GM23338 (cell line): ENCODE measurements around the gene FOXO3. TPM values are rescaled to one million over a fixed set of nuclear protein-coding genes. Genes with fewer than 3 reads are reported as not detected.

Experiments used
- ATAC-seq: fragments of 200-7000 bp; cut with Tn5 transposase; 3 replicates; pipeline ENCODE4 v1.9.1; 2020
- DNase-seq: peaks from one replicate; pipeline ENCODE4 v3.0.0-alpha.2; 2015; ENCODE audit warnings: low spot score
- H2AFZ ChIP-seq: fragments of 200-600 bp; sonication (generic); 2 replicates; pipeline ENCODE4 v1.8.0; 2016; ENCODE audit warnings: antibody characterized with exemption, mild to moderate bottlenecking, moderate library complexity
- H3F3A ChIP-seq: fragments of 200-600 bp; sonication (generic); replicated peaks from 2 replicates; pipeline ENCODE4 v1.8.0; 2017; ENCODE audit warnings: antibody characterized with exemption, mixed run types, low read depth
- H3K27ac ChIP-seq: fragments of 200-600 bp; sonication (generic); 2 replicates; pipeline ENCODE4 v1.6.1; 2016; ENCODE audit warnings: low read depth
- H3K27me3 ChIP-seq: fragments of 200-600 bp; sonication (generic); 2 replicates; pipeline ENCODE4 v1.8.0; 2016; ENCODE audit warnings: mild to moderate bottlenecking, mixed run types, moderate library complexity; ENCODE audit not compliant: insufficient read depth
- H3K36me3 ChIP-seq: fragments of 200-600 bp; sonication (generic); 2 replicates; pipeline ENCODE4 v1.8.0; 2016; ENCODE audit warnings: mild to moderate bottlenecking; ENCODE audit not compliant: insufficient read depth
- H3K4me1 ChIP-seq: fragments of 200-600 bp; sonication (generic); 2 replicates; pipeline ENCODE4 v1.8.0; 2016; ENCODE audit warnings: mild to moderate bottlenecking, moderate library complexity; ENCODE audit not compliant: insufficient read depth
- H3K4me2 ChIP-seq: fragments of 200-600 bp; sonication (generic); 2 replicates; pipeline ENCODE4 v1.7.1; 2017; ENCODE audit warnings: mixed run types
- H3K4me3 ChIP-seq: fragments of 200-600 bp; sonication (generic); 2 replicates; pipeline ENCODE4 v1.6.1; 2016; ENCODE audit warnings: mixed run types
- H3K79me2 ChIP-seq: fragments of 200-600 bp; sonication (generic); replicated peaks from 2 replicates; pipeline ENCODE4 v1.8.0; 2017; ENCODE audit warnings: mild to moderate bottlenecking; ENCODE audit not compliant: insufficient read depth
- H3K9me2 ChIP-seq: fragments of 200-600 bp; sonication (generic); 2 replicates; pipeline ENCODE4 v1.8.0; 2017; ENCODE audit not compliant: insufficient read depth
- H4K20me1 ChIP-seq: fragments of 200-600 bp; sonication (generic); replicated peaks from 2 replicates; pipeline ENCODE4 v1.8.0; 2017; ENCODE audit warnings: mild to moderate bottlenecking; ENCODE audit not compliant: insufficient read depth
- H3K27ac Mint-ChIP-seq: 2 replicates; pipeline ENCODE4 v1.8.0; 2020; ENCODE audit warnings: inconsistent platforms, mild to moderate bottlenecking, moderate library complexity, mixed read lengths
- H3K27me3 Mint-ChIP-seq: 3 replicates; pipeline ENCODE4 v1.8.0; 2022; ENCODE audit warnings: low read depth, mild to moderate bottlenecking, moderate library complexity, mixed read lengths, inconsistent platforms; ENCODE audit not compliant: insufficient read depth, poor library complexity
- H3K36me3 Mint-ChIP-seq: 3 replicates; pipeline ENCODE4 v1.8.0; 2021; ENCODE audit warnings: low read depth, mild to moderate bottlenecking, inconsistent platforms, moderate library complexity, mixed read lengths
- H3K4me1 Mint-ChIP-seq: 3 replicates; pipeline ENCODE4 v1.8.0; 2020; ENCODE audit warnings: mild to moderate bottlenecking, inconsistent platforms, mixed read lengths
- H3K4me3 Mint-ChIP-seq: 3 replicates; pipeline ENCODE4 v1.8.0; 2021; ENCODE audit warnings: moderate library complexity, mild to moderate bottlenecking, inconsistent platforms, mixed read lengths
- H3K9me3 Mint-ChIP-seq: 3 replicates; pipeline ENCODE4 v1.8.0; 2020; ENCODE audit warnings: moderate library complexity, mild to moderate bottlenecking, inconsistent platforms, mixed read lengths
- CREB1 ChIP-seq: fragments of 250-450 bp; sonication (Bioruptor Pico); IDR thresholded peaks from 2 replicates; pipeline ENCODE4 v1.5.0; 2020; ENCODE audit warnings: low read depth, mild to moderate bottlenecking, moderate library complexity
- EZH2 ChIP-seq: fragments of 200-600 bp; sonication (generic); IDR thresholded peaks from one replicate; pipeline ENCODE4 v1.8.0; 2017; ENCODE audit warnings: antibody characterized with exemption, mild to moderate bottlenecking, low read depth; ENCODE audit not compliant: unreplicated experiment
- EZH2phosphoT487 ChIP-seq: fragments of 200-600 bp; sonication (generic); IDR thresholded peaks from one replicate; pipeline ENCODE4 v1.8.1; 2018; ENCODE audit warnings: antibody characterized with exemption; ENCODE audit not compliant: unreplicated experiment
- JUNB ChIP-seq: IDR thresholded peaks from one replicate; pipeline ENCODE4 v1.6.1; 2016; ENCODE audit warnings: antibody characterized with exemption; ENCODE audit not compliant: unreplicated experiment
- NANOG ChIP-seq: IDR thresholded peaks from 2 replicates; pipeline ENCODE4 v1.6.1; 2016; ENCODE audit warnings: antibody characterized with exemption, borderline replicate concordance
- POLR2AphosphoS5 ChIP-seq: IDR thresholded peaks from 2 replicates; pipeline ENCODE4 v1.6.1; 2016; ENCODE audit warnings: antibody characterized with exemption, low read depth
- STAT1 ChIP-seq: IDR thresholded peaks from one replicate; pipeline ENCODE4 v1.6.1; 2016; ENCODE audit warnings: antibody characterized with exemption; ENCODE audit not compliant: unreplicated experiment
- ZNF114 ChIP-seq: fragments of 250-450 bp; sonication (Bioruptor Pico); IDR thresholded peaks from 2 replicates; pipeline ENCODE4 v1.5.0; 2020; ENCODE audit warnings: mild to moderate bottlenecking, moderate library complexity
- ZNF331 ChIP-seq: fragments of 250-450 bp; sonication (Bioruptor Pico); IDR thresholded peaks from 2 replicates; pipeline ENCODE4 v1.5.0; 2020; ENCODE audit warnings: low read depth, mild to moderate bottlenecking, moderate library complexity
- polyA plus RNA-seq: library from polyadenylated mRNA; unstranded; fragments of >200 nt; fragmentation: Nextera tagmentation; extraction: Ambion mirVana; gene quantifications from 2 replicates; pipeline ENCODE4 v1.2.1, GENCODE V29; 2016
- total RNA-seq: library from RNA; depleted of rRNA; stranded (reverse); fragments of >200 nt; shearing (Covaris generic); gene quantifications from 2 replicates; pipeline ENCODE4 v1.2.3, GENCODE V29; 2014
- TF ChIP-seq, protein P1 (sequence below): IDR thresholded peaks from one replicate; pipeline ENCODE4 v1.6.1; 2018; ENCODE audit warnings: antibody characterized with exemption; ENCODE audit not compliant: unreplicated experiment
- TF ChIP-seq, protein P2 (sequence below): fragments of 250-450 bp; sonication (Bioruptor Pico); IDR thresholded peaks from 2 replicates; pipeline ENCODE4 v1.5.0; 2020; ENCODE audit warnings: mild to moderate bottlenecking, moderate library complexity
- TF ChIP-seq, protein P3 (sequence below): IDR thresholded peaks from 2 replicates; pipeline ENCODE4 v1.6.1; 2016; ENCODE audit warnings: antibody characterized with exemption
- TF ChIP-seq, protein P4 (sequence below), 2 experiments: fragments of 200-600 bp in 1 of 2; sonication (generic) in 1 of 2; conservative IDR thresholded peaks; 2 replicates each; pipeline versions ENCODE4 v1.5.1 to v1.6.1; 2016 to 2017; ENCODE audit warnings: antibody characterized with exemption in 2 of 2, low read depth in 2 of 2, mild to moderate bottlenecking in 2 of 2, moderate library complexity in 1 of 2

FOXO3 gene
- total and polyA plus RNA-seq, 2 experiments from 2014 or later, result 9.8 to 20.2 TPM

DNA sequence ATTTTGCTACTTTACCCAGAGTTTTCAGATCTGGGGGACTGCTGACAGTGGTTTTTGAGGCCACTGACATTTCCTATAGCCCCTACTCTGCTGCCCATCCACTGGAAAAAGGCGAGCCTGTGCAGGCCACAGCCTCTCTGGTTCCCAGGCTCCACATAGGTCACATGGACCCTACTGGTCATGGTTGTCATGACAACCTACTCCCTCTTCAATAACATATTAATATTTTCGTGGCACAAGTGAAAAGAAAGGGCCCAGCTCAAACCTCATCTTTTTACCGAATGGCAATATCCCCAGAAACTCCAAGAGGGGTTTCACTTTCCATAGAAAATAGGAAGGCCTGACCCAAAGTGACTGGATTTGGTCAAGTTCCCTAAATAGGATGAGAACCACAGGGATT lies 11.0 kb upstream of the FOXO3 start:
- peaks cover 3% of the 10 kb centered on the region; the same call in 1 of the 3 replicates for H3K4me1 Mint-ChIP-seq
- DNase-seq (no peak), ATAC-seq (no peak)
- H3K27me3 Mint-ChIP-seq, result peaks cover 2% of the 10 kb centered on the region
- H2AFZ ChIP-seq, result no peak overlapping the region
- no peak overlapping the region for H3K4me2 ChIP-seq
- H3K79me2 ChIP-seq, result no peaks in the 10 kb centered on the region
- no peaks in the 10 kb centered on the region for H4K20me1 ChIP-seq
- no peaks in the 10 kb centered on the region for H3K9me2 ChIP-seq
- H3K4me3 Mint-ChIP-seq, result no peak overlapping the region
- no peak overlapping the region for H3K27ac ChIP-seq
- H3K36me3 Mint-ChIP-seq, result no peaks in the 10 kb centered on the region
- peaks cover 5% of the 10 kb centered on the region for H3K4me1 ChIP-seq
- no peak overlapping the region for H3K4me3 ChIP-seq
- H3K27me3 ChIP-seq, result peaks cover under 1% of the 10 kb centered on the region; the same call in 1 of the 2 replicates
- no peaks in the 10 kb centered on the region for H3K36me3 ChIP-seq
- H3K27ac Mint-ChIP-seq, result no peak overlapping the region
- TF ChIP-seq, protein P1, sequence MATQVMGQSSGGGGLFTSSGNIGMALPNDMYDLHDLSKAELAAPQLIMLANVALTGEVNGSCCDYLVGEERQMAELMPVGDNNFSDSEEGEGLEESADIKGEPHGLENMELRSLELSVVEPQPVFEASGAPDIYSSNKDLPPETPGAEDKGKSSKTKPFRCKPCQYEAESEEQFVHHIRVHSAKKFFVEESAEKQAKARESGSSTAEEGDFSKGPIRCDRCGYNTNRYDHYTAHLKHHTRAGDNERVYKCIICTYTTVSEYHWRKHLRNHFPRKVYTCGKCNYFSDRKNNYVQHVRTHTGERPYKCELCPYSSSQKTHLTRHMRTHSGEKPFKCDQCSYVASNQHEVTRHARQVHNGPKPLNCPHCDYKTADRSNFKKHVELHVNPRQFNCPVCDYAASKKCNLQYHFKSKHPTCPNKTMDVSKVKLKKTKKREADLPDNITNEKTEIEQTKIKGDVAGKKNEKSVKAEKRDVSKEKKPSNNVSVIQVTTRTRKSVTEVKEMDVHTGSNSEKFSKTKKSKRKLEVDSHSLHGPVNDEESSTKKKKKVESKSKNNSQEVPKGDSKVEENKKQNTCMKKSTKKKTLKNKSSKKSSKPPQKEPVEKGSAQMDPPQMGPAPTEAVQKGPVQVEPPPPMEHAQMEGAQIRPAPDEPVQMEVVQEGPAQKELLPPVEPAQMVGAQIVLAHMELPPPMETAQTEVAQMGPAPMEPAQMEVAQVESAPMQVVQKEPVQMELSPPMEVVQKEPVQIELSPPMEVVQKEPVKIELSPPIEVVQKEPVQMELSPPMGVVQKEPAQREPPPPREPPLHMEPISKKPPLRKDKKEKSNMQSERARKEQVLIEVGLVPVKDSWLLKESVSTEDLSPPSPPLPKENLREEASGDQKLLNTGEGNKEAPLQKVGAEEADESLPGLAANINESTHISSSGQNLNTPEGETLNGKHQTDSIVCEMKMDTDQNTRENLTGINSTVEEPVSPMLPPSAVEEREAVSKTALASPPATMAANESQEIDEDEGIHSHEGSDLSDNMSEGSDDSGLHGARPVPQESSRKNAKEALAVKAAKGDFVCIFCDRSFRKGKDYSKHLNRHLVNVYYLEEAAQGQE, result no peak
- TF ChIP-seq EZH2phosphoT487 (no peak), STAT1 (no peak), JUNB (no peak), CREB1 (no peak), EZH2 (no peak), ZNF114 (no peak), NANOG (no peak), POLR2AphosphoS5 (no peak), ZNF331 (no peak)
- TF ChIP-seq, protein P2, sequence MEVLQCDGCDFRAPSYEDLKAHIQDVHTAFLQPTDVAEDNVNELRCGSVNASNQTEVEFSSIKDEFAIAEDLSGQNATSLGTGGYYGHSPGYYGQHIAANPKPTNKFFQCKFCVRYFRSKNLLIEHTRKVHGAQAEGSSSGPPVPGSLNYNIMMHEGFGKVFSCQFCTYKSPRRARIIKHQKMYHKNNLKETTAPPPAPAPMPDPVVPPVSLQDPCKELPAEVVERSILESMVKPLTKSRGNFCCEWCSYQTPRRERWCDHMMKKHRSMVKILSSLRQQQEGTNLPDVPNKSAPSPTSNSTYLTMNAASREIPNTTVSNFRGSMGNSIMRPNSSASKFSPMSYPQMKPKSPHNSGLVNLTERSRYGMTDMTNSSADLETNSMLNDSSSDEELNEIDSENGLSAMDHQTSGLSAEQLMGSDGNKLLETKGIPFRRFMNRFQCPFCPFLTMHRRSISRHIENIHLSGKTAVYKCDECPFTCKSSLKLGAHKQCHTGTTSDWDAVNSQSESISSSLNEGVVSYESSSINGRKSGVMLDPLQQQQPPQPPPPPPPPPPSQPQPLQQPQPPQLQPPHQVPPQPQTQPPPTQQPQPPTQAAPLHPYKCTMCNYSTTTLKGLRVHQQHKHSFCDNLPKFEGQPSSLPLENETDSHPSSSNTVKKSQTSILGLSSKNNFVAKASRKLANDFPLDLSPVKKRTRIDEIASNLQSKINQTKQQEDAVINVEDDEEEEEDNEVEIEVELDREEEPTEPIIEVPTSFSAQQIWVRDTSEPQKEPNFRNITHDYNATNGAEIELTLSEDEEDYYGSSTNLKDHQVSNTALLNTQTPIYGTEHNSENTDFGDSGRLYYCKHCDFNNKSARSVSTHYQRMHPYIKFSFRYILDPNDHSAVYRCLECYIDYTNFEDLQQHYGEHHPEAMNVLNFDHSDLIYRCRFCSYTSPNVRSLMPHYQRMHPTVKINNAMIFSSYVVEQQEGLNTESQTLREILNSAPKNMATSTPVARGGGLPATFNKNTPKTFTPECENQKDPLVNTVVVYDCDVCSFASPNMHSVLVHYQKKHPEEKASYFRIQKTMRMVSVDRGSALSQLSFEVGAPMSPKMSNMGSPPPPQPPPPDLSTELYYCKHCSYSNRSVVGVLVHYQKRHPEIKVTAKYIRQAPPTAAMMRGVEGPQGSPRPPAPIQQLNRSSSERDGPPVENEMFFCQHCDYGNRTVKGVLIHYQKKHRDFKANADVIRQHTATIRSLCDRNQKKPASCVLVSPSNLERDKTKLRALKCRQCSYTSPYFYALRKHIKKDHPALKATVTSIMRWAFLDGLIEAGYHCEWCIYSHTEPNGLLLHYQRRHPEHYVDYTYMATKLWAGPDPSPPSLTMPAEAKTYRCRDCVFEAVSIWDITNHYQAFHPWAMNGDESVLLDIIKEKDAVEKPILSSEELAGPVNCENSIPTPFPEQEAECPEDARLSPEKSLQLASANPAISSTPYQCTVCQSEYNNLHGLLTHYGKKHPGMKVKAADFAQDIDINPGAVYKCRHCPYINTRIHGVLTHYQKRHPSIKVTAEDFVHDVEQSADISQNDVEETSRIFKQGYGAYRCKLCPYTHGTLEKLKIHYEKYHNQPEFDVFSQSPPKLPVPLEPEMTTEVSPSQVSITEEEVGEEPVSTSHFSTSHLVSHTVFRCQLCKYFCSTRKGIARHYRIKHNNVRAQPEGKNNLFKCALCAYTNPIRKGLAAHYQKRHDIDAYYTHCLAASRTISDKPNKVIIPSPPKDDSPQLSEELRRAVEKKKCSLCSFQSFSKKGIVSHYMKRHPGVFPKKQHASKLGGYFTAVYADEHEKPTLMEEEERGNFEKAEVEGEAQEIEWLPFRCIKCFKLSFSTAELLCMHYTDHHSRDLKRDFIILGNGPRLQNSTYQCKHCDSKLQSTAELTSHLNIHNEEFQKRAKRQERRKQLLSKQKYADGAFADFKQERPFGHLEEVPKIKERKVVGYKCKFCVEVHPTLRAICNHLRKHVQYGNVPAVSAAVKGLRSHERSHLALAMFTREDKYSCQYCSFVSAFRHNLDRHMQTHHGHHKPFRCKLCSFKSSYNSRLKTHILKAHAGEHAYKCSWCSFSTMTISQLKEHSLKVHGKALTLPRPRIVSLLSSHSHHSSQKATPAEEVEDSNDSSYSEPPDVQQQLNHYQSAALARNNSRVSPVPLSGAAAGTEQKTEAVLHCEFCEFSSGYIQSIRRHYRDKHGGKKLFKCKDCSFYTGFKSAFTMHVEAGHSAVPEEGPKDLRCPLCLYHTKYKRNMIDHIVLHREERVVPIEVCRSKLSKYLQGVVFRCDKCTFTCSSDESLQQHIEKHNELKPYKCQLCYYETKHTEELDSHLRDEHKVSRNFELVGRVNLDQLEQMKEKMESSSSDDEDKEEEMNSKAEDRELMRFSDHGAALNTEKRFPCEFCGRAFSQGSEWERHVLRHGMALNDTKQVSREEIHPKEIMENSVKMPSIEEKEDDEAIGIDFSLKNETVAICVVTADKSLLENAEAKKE (CRISPR knock-in tag), result no peak
- TF ChIP-seq, protein P3, sequence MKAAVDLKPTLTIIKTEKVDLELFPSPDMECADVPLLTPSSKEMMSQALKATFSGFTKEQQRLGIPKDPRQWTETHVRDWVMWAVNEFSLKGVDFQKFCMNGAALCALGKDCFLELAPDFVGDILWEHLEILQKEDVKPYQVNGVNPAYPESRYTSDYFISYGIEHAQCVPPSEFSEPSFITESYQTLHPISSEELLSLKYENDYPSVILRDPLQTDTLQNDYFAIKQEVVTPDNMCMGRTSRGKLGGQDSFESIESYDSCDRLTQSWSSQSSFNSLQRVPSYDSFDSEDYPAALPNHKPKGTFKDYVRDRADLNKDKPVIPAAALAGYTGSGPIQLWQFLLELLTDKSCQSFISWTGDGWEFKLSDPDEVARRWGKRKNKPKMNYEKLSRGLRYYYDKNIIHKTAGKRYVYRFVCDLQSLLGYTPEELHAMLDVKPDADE, result no peak
- TF ChIP-seq, protein P4, sequence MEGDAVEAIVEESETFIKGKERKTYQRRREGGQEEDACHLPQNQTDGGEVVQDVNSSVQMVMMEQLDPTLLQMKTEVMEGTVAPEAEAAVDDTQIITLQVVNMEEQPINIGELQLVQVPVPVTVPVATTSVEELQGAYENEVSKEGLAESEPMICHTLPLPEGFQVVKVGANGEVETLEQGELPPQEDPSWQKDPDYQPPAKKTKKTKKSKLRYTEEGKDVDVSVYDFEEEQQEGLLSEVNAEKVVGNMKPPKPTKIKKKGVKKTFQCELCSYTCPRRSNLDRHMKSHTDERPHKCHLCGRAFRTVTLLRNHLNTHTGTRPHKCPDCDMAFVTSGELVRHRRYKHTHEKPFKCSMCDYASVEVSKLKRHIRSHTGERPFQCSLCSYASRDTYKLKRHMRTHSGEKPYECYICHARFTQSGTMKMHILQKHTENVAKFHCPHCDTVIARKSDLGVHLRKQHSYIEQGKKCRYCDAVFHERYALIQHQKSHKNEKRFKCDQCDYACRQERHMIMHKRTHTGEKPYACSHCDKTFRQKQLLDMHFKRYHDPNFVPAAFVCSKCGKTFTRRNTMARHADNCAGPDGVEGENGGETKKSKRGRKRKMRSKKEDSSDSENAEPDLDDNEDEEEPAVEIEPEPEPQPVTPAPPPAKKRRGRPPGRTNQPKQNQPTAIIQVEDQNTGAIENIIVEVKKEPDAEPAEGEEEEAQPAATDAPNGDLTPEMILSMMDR (conservative IDR thresholded peaks at IDR 0.05; ENCODE audit: low read depth in 2 of 2), result no peak
- no peaks in the 10 kb centered on the region for H3K9me3 Mint-ChIP-seq
- no peaks in the 10 kb centered on the region for H3F3A ChIP-seq
